Choroid plexus epithelial cell (primary cell): ENCODE data around the gene ERC2.

Source experiments
- DNase-seq: peaks from one replicate; pipeline ENCODE4 v3.0.0-alpha.2; 2010; ENCODE audit warnings: low read depth
- H3K4me3 ChIP-seq: 2 replicates; pipeline ENCODE4 v1.5.1; 2011; ENCODE audit warnings: low read depth, mild to moderate bottlenecking, control low read depth, low read length, moderate library complexity
- CTCF ChIP-seq: conservative IDR thresholded peaks from 2 replicates; pipeline ENCODE4 v1.5.1; 2011; ENCODE audit warnings: low read depth, mild to moderate bottlenecking, control low read depth, inconsistent platforms, low read length, moderate library complexity

ERC2 gene

GRCh38 chr3:56125358-56126005, 342.8 kb downstream of the ERC2 start:
- H3K4me3 ChIP-seq, result no peak overlapping the region
- DNase-seq, result peak; percentile 72
- TF ChIP-seq CTCF, result no peak

GRCh38 chr3:56124546-56124945, 343.7 kb downstream of the ERC2 start:
- DNase-seq, result no peak
- no peak overlapping the region for H3K4me3 ChIP-seq
- no peak for TF ChIP-seq CTCF

GRCh38 chr3:56123487-56123886, 344.8 kb downstream of the ERC2 start:
- no peak overlapping the region for H3K4me3 ChIP-seq
- DNase-seq, result no peak
- TF ChIP-seq CTCF, result no peak

GRCh38 chr3:56122911-56123310, 345.4 kb downstream of the ERC2 start:
- no peak for TF ChIP-seq CTCF
- DNase-seq, result no peak
- H3K4me3 ChIP-seq, result no peak overlapping the region

- DNase-seq, result no peak
- TF ChIP-seq CTCF, result no peak
- H3K4me3 ChIP-seq, result no peak overlapping the region
Observed at GRCh38 chr3:56121716-56122115, 346.6 kb downstream of the ERC2 start.

- TF ChIP-seq CTCF, result no peak
- no peak overlapping the region for H3K4me3 ChIP-seq
- peak; percentile 72 for DNase-seq
Observed at GRCh38 chr3:56119575-56120349, 348.5 kb downstream of the ERC2 start.

- no peak for DNase-seq
- no peak for TF ChIP-seq CTCF
- no peak overlapping the region for H3K4me3 ChIP-seq
Observed at GRCh38 chr3:56118968-56119367, 349.3 kb downstream of the ERC2 start.
